GM19043 (cell line): ENCODE data around the gene ICA1.
"Not testable (repeated sequence)": the region's sequence is repeated elsewhere in the genome, so short reads cannot be mapped to it uniquely, and the experiment has no call there.

ENCODE experiments used
- ATAC-seq: cut with Tn5 transposase; IDR thresholded peaks from one replicate; pipeline ENCODE4 v1.9.1; 2021; ENCODE audit warnings: low read depth; ENCODE audit not compliant: unreplicated experiment

Gene ICA1

GRCh38 chr7:8063706-8064297, 198.2 kb downstream of the ICA1 start:
- no peak for ATAC-seq

DNA sequence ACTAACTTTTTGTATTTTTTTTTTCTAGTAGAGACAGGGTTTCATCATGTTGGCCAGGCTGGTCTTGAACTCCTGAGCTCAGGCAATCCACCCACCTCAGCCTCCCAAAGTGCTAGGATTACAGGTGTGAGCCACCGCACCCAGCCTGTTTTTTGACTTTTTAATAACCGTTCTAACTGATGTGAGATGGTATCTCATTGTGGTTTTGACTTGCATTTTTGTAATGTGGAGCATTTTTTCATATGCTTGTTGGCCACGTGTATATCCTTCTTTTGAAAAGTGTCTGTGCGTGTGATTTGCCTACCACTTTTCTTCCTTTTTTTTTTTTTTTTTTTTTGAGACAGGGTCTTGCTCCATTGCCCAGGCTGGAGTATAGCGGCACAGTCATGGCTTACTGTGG, 198.7 kb downstream of the ICA1 start:
- ATAC-seq: not testable (repeated sequence)
